ENCODE data around the gene ISG20.

GRCh38 chr15:88612186-88612796, 26.5 kb upstream of the ISG20 start:
- TF ChIP-seq CTCF (conservative IDR thresholded peaks at IDR 0.05 in 1 of 2, IDR thresholded peaks at IDR 0.05 in 1 of 2; ENCODE audit: extremely low read depth in 1 of 2, insufficient read depth in 1 of 2, low read depth in 1 of 2, low read length in 2 of 2), result no peak
- no peak for TF ChIP-seq EZH2 (IDR thresholded peaks at IDR 0.05; ENCODE audit: borderline replicate concordance, low read length)

All from mammary epithelial cell (primary cell).